Activated naive CD4-positive, alpha-beta T cell treated with anti-CD3 and anti-CD28 coated beads for 36 hours (primary cell): ENCODE measurements around the gene NECTIN1. TPM values are rescaled to one million over a fixed set of nuclear protein-coding genes. Genes with fewer than 3 reads are reported as not detected.

Experiments
- CTCF ChIA-PET: fragments of 350-600 bp; sonication (Branson Sonifier 250); formaldehyde crosslinking; loops from one replicate; lab custom pipeline; 2021; ENCODE audit warnings: antibody characterized with exemption; lab: Charles Lee
- DNase-seq: peaks from one replicate; pipeline ENCODE4 v3.0.0-alpha.2; 2020
- H3K27ac Mint-ChIP-seq: one replicate; pipeline ENCODE4 v1.8.0; 2021; ENCODE audit warnings: mild to moderate bottlenecking, mixed read lengths
- H3K27me3 Mint-ChIP-seq: one replicate; pipeline ENCODE4 v1.8.0; 2021; ENCODE audit warnings: low read depth, mixed read lengths
- H3K36me3 Mint-ChIP-seq: one replicate; pipeline ENCODE4 v1.8.0; 2021; ENCODE audit warnings: low read depth, mixed read lengths
- H3K4me1 Mint-ChIP-seq: one replicate; pipeline ENCODE4 v1.8.0; 2021; ENCODE audit warnings: low read depth, mixed read lengths
- H3K4me3 Mint-ChIP-seq: one replicate; pipeline ENCODE4 v1.8.0; 2021; ENCODE audit warnings: mild to moderate bottlenecking, moderate library complexity, mixed read lengths
- H3K9me3 Mint-ChIP-seq: one replicate; pipeline ENCODE4 v1.8.0; 2021; ENCODE audit warnings: mixed read lengths
- intact Hi-C: fragments of 100-400 bp; cut with micrococcal nuclease; formaldehyde crosslinking; loops from one replicate; pipeline ENCODE4 v1.15.1; 2023
- total RNA-seq, 2 experiments: library from RNA; stranded (reverse); gene quantifications; one replicate each; pipeline ENCODE4 v1.2.3, GENCODE V29; 2021

Gene NECTIN1
- total RNA-seq, 2 experiments from 2014 or later = 2.0 to 2.5 TPM

- DNase-seq = no peak
- no peak overlapping the region for H3K27ac Mint-ChIP-seq
- intact Hi-C loops = no loop called here
- no peak overlapping the region for H3K4me3 Mint-ChIP-seq
- CTCF ChIA-PET = no interaction called here
- H3K9me3 Mint-ChIP-seq = no peaks in the 10 kb centered on the region
- no peaks in the 10 kb centered on the region for H3K36me3 Mint-ChIP-seq
- H3K4me1 Mint-ChIP-seq = no peaks in the 10 kb centered on the region
- no peaks in the 10 kb centered on the region for H3K27me3 Mint-ChIP-seq
These were observed 93.8 kb downstream of the NECTIN1 start for GRCh38 chr11:119635041-119635740.

GRCh38 chr11:119634301-119634700, 94.7 kb downstream of the NECTIN1 start:
- H3K27me3 Mint-ChIP-seq = peaks cover 1% of the 10 kb centered on the region
- intact Hi-C loops = no loop called here
- no peaks in the 10 kb centered on the region for H3K9me3 Mint-ChIP-seq
- H3K4me1 Mint-ChIP-seq = no peaks in the 10 kb centered on the region
- H3K4me3 Mint-ChIP-seq = no peak overlapping the region
- CTCF ChIA-PET = no interaction called here
- no peaks in the 10 kb centered on the region for H3K36me3 Mint-ChIP-seq
- DNase-seq = no peak
- H3K27ac Mint-ChIP-seq = no peak overlapping the region

GRCh38 chr11:119629834-119630624, 99.0 kb downstream of the NECTIN1 start:
- Mint-ChIP-seq H3K4me1 (no peaks in the 10 kb centered on the region), H3K27ac (no peak overlapping the region), H3K9me3 (no peaks in the 10 kb centered on the region), H3K4me3 (no peak overlapping the region), H3K27me3 (peaks cover 6% of the 10 kb centered on the region), H3K36me3 (no peaks in the 10 kb centered on the region)
- intact Hi-C loops = no loop called here
- CTCF ChIA-PET = no interaction called here
- no peak for DNase-seq

- Mint-ChIP-seq H3K9me3 (no peaks in the 10 kb centered on the region), H3K36me3 (no peaks in the 10 kb centered on the region), H3K27me3 (peaks cover 6% of the 10 kb centered on the region), H3K4me3 (no peak overlapping the region), H3K4me1 (no peaks in the 10 kb centered on the region), H3K27ac (no peak overlapping the region)
- CTCF ChIA-PET = no interaction called here
- intact Hi-C loops = no loop called here
- DNase-seq = no peak
These were observed 99.9 kb downstream of the NECTIN1 start for GRCh38 chr11:119629085-119629484.

- no peaks in the 10 kb centered on the region for H3K9me3 Mint-ChIP-seq
- intact Hi-C loops = no loop called here
- H3K4me3 Mint-ChIP-seq = no peak overlapping the region
- H3K36me3 Mint-ChIP-seq = no peaks in the 10 kb centered on the region
- H3K27ac Mint-ChIP-seq = no peak overlapping the region
- H3K27me3 Mint-ChIP-seq = peaks cover 6% of the 10 kb centered on the region
- CTCF ChIA-PET = interaction anchor here (1.6 kb wide), 1 partner anchor 10 kb away, joined by 4 read pairs; no protein-coding TSS in a partner anchor
- DNase-seq = no peak
- H3K4me1 Mint-ChIP-seq = no peaks in the 10 kb centered on the region
These were observed 101.7 kb downstream of the NECTIN1 start for GRCh38 chr11:119627286-119627685.

- no peak overlapping the region for H3K4me3 Mint-ChIP-seq
- H3K27ac Mint-ChIP-seq = no peak overlapping the region
- intact Hi-C loops = no loop called here
- no peaks in the 10 kb centered on the region for H3K4me1 Mint-ChIP-seq
- DNase-seq = no peak
- peaks cover 6% of the 10 kb centered on the region for H3K27me3 Mint-ChIP-seq
- H3K9me3 Mint-ChIP-seq = no peaks in the 10 kb centered on the region
- H3K36me3 Mint-ChIP-seq = no peaks in the 10 kb centered on the region
- CTCF ChIA-PET = interaction anchor here (1.6 kb wide), 1 partner anchor 9 kb away, joined by 4 read pairs; no protein-coding TSS in a partner anchor
These were observed 102.1 kb downstream of the NECTIN1 start for GRCh38 chr11:119626871-119627270.

- Mint-ChIP-seq H3K27ac (no peak overlapping the region), H3K27me3 (peaks cover 6% of the 10 kb centered on the region), H3K4me1 (no peaks in the 10 kb centered on the region), H3K36me3 (no peaks in the 10 kb centered on the region), H3K9me3 (no peaks in the 10 kb centered on the region), H3K4me3 (no peak overlapping the region)
- CTCF ChIA-PET = interaction anchor here (0.7 to 1.6 kb wide), 3 partner anchors 9 to 93 kb away, joined by 3 to 4 read pairs (median 3); no protein-coding TSS in a partner anchor
- intact Hi-C loops = no loop called here
- DNase-seq = no peak
These were observed 102.7 kb downstream of the NECTIN1 start for GRCh38 chr11:119626197-119626841.

GRCh38 chr11:119625206-119625978, 103.6 kb downstream of the NECTIN1 start:
- Mint-ChIP-seq H3K36me3 (no peaks in the 10 kb centered on the region), H3K4me1 (no peaks in the 10 kb centered on the region), H3K9me3 (no peaks in the 10 kb centered on the region), H3K27me3 (peaks cover 9% of the 10 kb centered on the region), H3K4me3 (no peak overlapping the region), H3K27ac (no peak overlapping the region)
- no peak for DNase-seq
- CTCF ChIA-PET = interaction anchor here (1.0 to 1.9 kb wide), 3 partner anchors 23 to 104 kb away, joined by 3 to 6 read pairs (median 3); partner anchors contain the start of gene NECTIN1
- intact Hi-C loops = no loop called here

- peaks cover 7% of the 10 kb centered on the region for H3K27me3 Mint-ChIP-seq
- no peaks in the 10 kb centered on the region for H3K36me3 Mint-ChIP-seq
- H3K9me3 Mint-ChIP-seq = no peaks in the 10 kb centered on the region
- H3K4me1 Mint-ChIP-seq = no peaks in the 10 kb centered on the region
- CTCF ChIA-PET = interaction anchor here (1.2 to 1.9 kb wide), 3 partner anchors 22 to 105 kb away, joined by 3 to 6 read pairs (median 3); partner anchors contain the start of gene NECTIN1
- intact Hi-C loops = loop anchor here (1.0 kb wide), 1 partner anchor 105 kb away; the partner anchor contains the start of gene NECTIN1
- no peak overlapping the region for H3K27ac Mint-ChIP-seq
- DNase-seq = no peak
- no peak overlapping the region for H3K4me3 Mint-ChIP-seq
These were observed 104.4 kb downstream of the NECTIN1 start for GRCh38 chr11:119624629-119625028.

- CTCF ChIA-PET = interaction anchor here (0.5 to 2.3 kb wide), 5 partner anchors 18 to 1445 kb away, joined by 3 to 6 read pairs (median 3); partner anchors contain the start of gene NECTIN1
- intact Hi-C loops = loop anchor here (1.0 kb wide), 1 partner anchor 105 kb away; the partner anchor contains the start of gene NECTIN1
- no peaks in the 10 kb centered on the region for H3K4me1 Mint-ChIP-seq
- H3K36me3 Mint-ChIP-seq = no peaks in the 10 kb centered on the region
- no peaks in the 10 kb centered on the region for H3K9me3 Mint-ChIP-seq
- peaks cover 7% of the 10 kb centered on the region for H3K27me3 Mint-ChIP-seq
- no peak overlapping the region for H3K27ac Mint-ChIP-seq
- no peak overlapping the region for H3K4me3 Mint-ChIP-seq
- no peak for DNase-seq
These were observed 104.8 kb downstream of the NECTIN1 start for GRCh38 chr11:119624102-119624615.

GRCh38 chr11:119623682-119624081, 105.3 kb downstream of the NECTIN1 start:
- Mint-ChIP-seq H3K9me3 (no peaks in the 10 kb centered on the region), H3K4me1 (no peaks in the 10 kb centered on the region), H3K36me3 (no peaks in the 10 kb centered on the region), H3K4me3 (no peak overlapping the region), H3K27me3 (peaks cover 7% of the 10 kb centered on the region), H3K27ac (no peak overlapping the region)
- intact Hi-C loops = loop anchor here (1.0 kb wide), 1 partner anchor 106 kb away; the partner anchor contains the start of gene NECTIN1
- CTCF ChIA-PET = interaction anchor here (0.5 to 2.3 kb wide), 3 partner anchors 18 to 1446 kb away, joined by 3 to 6 read pairs (median 3); no protein-coding TSS in a partner anchor
- DNase-seq = no peak
